GM12878 (cell line): Measurements from ENCODE around the gene CCDC8. TPM values are rescaled to one million over a fixed set of nuclear protein-coding genes. Genes with fewer than 3 reads are reported as not detected.

Source experiments
- ATAC-seq: fragments of 200-7000 bp; cut with Tn5 transposase; 3 replicates; pipeline ENCODE4 v1.9.1; 2020; ENCODE audit warnings: mild to moderate bottlenecking, moderate library complexity
- BruUV-seq: library from RNA; stranded (reverse); fragments of 400-500 nt; replicated peaks from 2 replicates; lab custom pipeline; 2021; lab: Mats Ljungman, UMichigan
- CTCF ChIA-PET: fragments of 300-600 bp; sonication (Branson Sonifier 250); formaldehyde crosslinking; extraction: SDS; loops from one replicate; lab custom pipeline; 2021; ENCODE audit warnings: inconsistent platforms; lab: Yijun Ruan, JAX
- POLR2A ChIA-PET: fragments of 350-600 bp; formaldehyde crosslinking; extraction: SDS; loops from one replicate; lab custom pipeline; 2021; ENCODE audit warnings: inconsistent platforms; lab: Charles Lee
- RAD21 ChIA-PET: fragments of 300-600 bp; sonication (Branson Sonifier 250); formaldehyde crosslinking; loops from one replicate; lab custom pipeline; 2023; ENCODE audit warnings: antibody characterized with exemption; ENCODE audit not compliant: unreplicated experiment; lab: Charles Lee
- SMC1A ChIA-PET: fragments of 300-600 bp; sonication (Branson Sonifier 250); formaldehyde crosslinking; loops from one replicate; lab custom pipeline; 2023; ENCODE audit not compliant: unreplicated experiment, uncharacterized antibody; lab: Charles Lee
- DNase-seq: peaks from one replicate; pipeline ENCODE4 v3.0.0-alpha.2; 2011; ENCODE audit warnings: low read depth, low spot score
- FAIRE-seq: peaks from 3 replicates; lab custom pipeline; 2011; peaks lifted over from hg19 to GRCh38; lab: Jason Lieb, UNC
- H2AFZ ChIP-seq: 2 replicates; pipeline ENCODE4 v1.6.0; 2011; ENCODE audit warnings: low read depth, low read length, control low read depth; ENCODE audit not compliant: control insufficient read depth
- H3K27ac ChIP-seq: 2 replicates; pipeline ENCODE4 v1.5.1; 2011; ENCODE audit warnings: control low read depth; ENCODE audit not compliant: control insufficient read depth, insufficient read depth
- H3K27me3 ChIP-seq, 2 experiments: replicated peaks in 1 of 2; 2 replicates each; pipeline versions ENCODE4 v1.6.0 to v1.6.1; 2011; ENCODE audit warnings: low read length in 1 of 2; ENCODE audit not compliant: control insufficient read depth in 2 of 2, insufficient read depth in 2 of 2
- H3K36me3 ChIP-seq, 2 experiments: 2 replicates each; pipeline ENCODE4 v1.5.1; 2011; ENCODE audit warnings: low read length in 1 of 2; ENCODE audit not compliant: control insufficient read depth in 2 of 2, insufficient read depth in 2 of 2
- H3K4me1 ChIP-seq: 2 replicates; pipeline ENCODE4 v1.6.1; 2011; ENCODE audit warnings: mild to moderate bottlenecking, low read length, moderate library complexity, mixed read lengths; ENCODE audit not compliant: control insufficient read depth, insufficient read depth
- H3K4me2 ChIP-seq: 2 replicates; pipeline ENCODE4 v1.6.0; 2011; ENCODE audit warnings: control low read depth; ENCODE audit not compliant: control insufficient read depth, insufficient read depth
- H3K4me3 ChIP-seq: fragments of 200-600 bp; sonication (generic); 2 replicates; pipeline ENCODE4 v1.5.1; 2016
- H3K79me2 ChIP-seq: 2 replicates; pipeline ENCODE4 v1.6.0; 2011; ENCODE audit warnings: low read length; ENCODE audit not compliant: control insufficient read depth, insufficient read depth
- H3K9ac ChIP-seq: 2 replicates; pipeline ENCODE4 v1.8.0; 2011; ENCODE audit warnings: low read length, control low read depth, mixed read lengths; ENCODE audit not compliant: control insufficient read depth, insufficient read depth
- H3K9me3 ChIP-seq: replicated peaks from 3 replicates; pipeline ENCODE4 v1.5.1; 2011; ENCODE audit warnings: mild to moderate bottlenecking, low read length; ENCODE audit not compliant: control insufficient read depth, insufficient read depth
- H4K20me1 ChIP-seq: 2 replicates; pipeline ENCODE4 v1.6.0; 2011; ENCODE audit not compliant: control insufficient read depth, insufficient read depth
- CEBPZ ChIP-seq: fragments of 150-350 bp; IDR thresholded peaks from 2 replicates; pipeline ENCODE4 v1.6.1; 2016; ENCODE audit warnings: low read depth, low read length
- EGR1 ChIP-seq, 2 experiments: IDR thresholded peaks; 1 replicate in 1 of 2; 2 replicates in 1 of 2; pipeline ENCODE4 v1.6.1; 2011 to 2012; ENCODE audit warnings: low read depth in 2 of 2, low read length in 2 of 2, borderline replicate concordance in 1 of 2, mild to moderate bottlenecking in 1 of 2, moderate library complexity in 1 of 2
- IRF4 ChIP-seq: IDR thresholded peaks from 2 replicates; pipeline ENCODE4 v1.6.1; 2011; ENCODE audit warnings: low read depth, low read length
- YBX1 ChIP-seq: fragments of 450-650 bp; IDR thresholded peaks from 2 replicates; pipeline ENCODE4 v1.6.1; 2016; ENCODE audit warnings: antibody characterized with exemption
- ZBTB33 ChIP-seq: fragments of 450-650 bp; IDR thresholded peaks from 2 replicates; pipeline ENCODE4 v1.6.1; 2017; ENCODE audit warnings: mild to moderate bottlenecking
- WGBS: methylation state at CpG from one replicate; pipeline ENCODE4 v1.1.6; 2016; ENCODE audit warnings: low lambda C conversion rate; ENCODE audit not compliant: insufficient replicate concordance, insufficient coverage; ENCODE audit errors: missing lambda C conversion rate; 5-methylcytosine and 5-hydroxymethylcytosine counted together
- in situ Hi-C: fragments of 300-500 bp; cut with MboI; formaldehyde crosslinking; loops from 9 replicates; pipeline ENCODE4 v1.14.3; 2018; ENCODE audit warnings: mixed read lengths
- intact Hi-C: fragments of 100-400 bp; cut with micrococcal nuclease; formaldehyde crosslinking; loops from one replicate; pipeline ENCODE4 v1.14.2; 2022; ENCODE audit not compliant: unreplicated experiment
- polyA plus RNA-seq, 11 experiments: library from polyadenylated mRNA; depleted of rRNA in 4 of 11; unstranded in 6 of 11; stranded (reverse) in 5 of 11; fragments of >200 nt; fragmentation: Nextera tagmentation in 4 of 11; fragmentation: Illumina TruSeq in 1 of 11; extraction: Ambion mirVana in 4 of 11; extraction: Trizol in 1 of 11; gene quantifications; 1 replicate in 1 of 11; 2 replicates in 10 of 11; pipeline versions ENCODE4 v1.2.1 to v1.2.3, GENCODE V29; 2011 to 2016; ENCODE audit warnings: inconsistent platforms in 2 of 11, missing spikeins in 2 of 11, low read depth in 1 of 11
- total RNA-seq, 4 experiments: library from RNA; depleted of rRNA in 3 of 4; stranded (reverse); fragments of >200 nt in 3 of 4; fragmentation: Illumina TruSeq in 1 of 4; extraction: Trizol in 1 of 4; gene quantifications; 2 replicates each; pipeline versions ENCODE4 v1.2.1 to v1.2.3, GENCODE V29; 2013 to 2021
- TF ChIP-seq, protein P1 (sequence below): IDR thresholded peaks from 2 replicates; pipeline ENCODE4 v1.6.1; 2012; ENCODE audit warnings: mild to moderate bottlenecking, low read depth, low read length

CCDC8 gene
- total and polyA plus RNA-seq, 10 of the 15 experiments (the other 5 are each of a cell fraction or from before 2014, with no cell fraction given): under 0.01 to 0.15 (median 0.05) TPM; not detected in 5

- no peak overlapping the region for H3K27ac ChIP-seq
- RAD21 ChIA-PET: no interaction called here
- no peaks in the 10 kb centered on the region for H4K20me1 ChIP-seq
- H3K27me3 ChIP-seq: no peaks in the 10 kb centered on the region
- no peaks in the 10 kb centered on the region for H3K4me1 ChIP-seq
- no peaks in the 10 kb centered on the region for H3K9me3 ChIP-seq
- H3K36me3 ChIP-seq: no peaks in the 10 kb centered on the region
- H3K79me2 ChIP-seq: no peaks in the 10 kb centered on the region
- no peak for DNase-seq
- TF ChIP-seq IRF4 (no peak), YBX1 (no peak), ZBTB33 (no peak), CEBPZ (no peak), EGR1 (IDR thresholded peaks at IDR 0.05; ENCODE audit: borderline replicate concordance in 1 of 2, low read depth in 2 of 2, low read length in 2 of 2) (no peak)
- TF ChIP-seq, protein P1, sequence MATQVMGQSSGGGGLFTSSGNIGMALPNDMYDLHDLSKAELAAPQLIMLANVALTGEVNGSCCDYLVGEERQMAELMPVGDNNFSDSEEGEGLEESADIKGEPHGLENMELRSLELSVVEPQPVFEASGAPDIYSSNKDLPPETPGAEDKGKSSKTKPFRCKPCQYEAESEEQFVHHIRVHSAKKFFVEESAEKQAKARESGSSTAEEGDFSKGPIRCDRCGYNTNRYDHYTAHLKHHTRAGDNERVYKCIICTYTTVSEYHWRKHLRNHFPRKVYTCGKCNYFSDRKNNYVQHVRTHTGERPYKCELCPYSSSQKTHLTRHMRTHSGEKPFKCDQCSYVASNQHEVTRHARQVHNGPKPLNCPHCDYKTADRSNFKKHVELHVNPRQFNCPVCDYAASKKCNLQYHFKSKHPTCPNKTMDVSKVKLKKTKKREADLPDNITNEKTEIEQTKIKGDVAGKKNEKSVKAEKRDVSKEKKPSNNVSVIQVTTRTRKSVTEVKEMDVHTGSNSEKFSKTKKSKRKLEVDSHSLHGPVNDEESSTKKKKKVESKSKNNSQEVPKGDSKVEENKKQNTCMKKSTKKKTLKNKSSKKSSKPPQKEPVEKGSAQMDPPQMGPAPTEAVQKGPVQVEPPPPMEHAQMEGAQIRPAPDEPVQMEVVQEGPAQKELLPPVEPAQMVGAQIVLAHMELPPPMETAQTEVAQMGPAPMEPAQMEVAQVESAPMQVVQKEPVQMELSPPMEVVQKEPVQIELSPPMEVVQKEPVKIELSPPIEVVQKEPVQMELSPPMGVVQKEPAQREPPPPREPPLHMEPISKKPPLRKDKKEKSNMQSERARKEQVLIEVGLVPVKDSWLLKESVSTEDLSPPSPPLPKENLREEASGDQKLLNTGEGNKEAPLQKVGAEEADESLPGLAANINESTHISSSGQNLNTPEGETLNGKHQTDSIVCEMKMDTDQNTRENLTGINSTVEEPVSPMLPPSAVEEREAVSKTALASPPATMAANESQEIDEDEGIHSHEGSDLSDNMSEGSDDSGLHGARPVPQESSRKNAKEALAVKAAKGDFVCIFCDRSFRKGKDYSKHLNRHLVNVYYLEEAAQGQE: no peak
- TF ChIP-seq, all 136 proteins: peak for 0
- ATAC-seq (no peak), FAIRE-seq (no peak)
- 31% methylated on average over 8 of the region's 8 CpGs for WGBS
- ChIA-PET POLR2A (no interaction called here), CTCF (no interaction called here), SMC1A (no interaction called here)
- Histone ChIP-seq H3K4me2 (no peak overlapping the region), H3K9ac (no peak overlapping the region), H2AFZ (no peak overlapping the region), H3K4me3 (no peak overlapping the region)
- in situ Hi-C loops (no loop called here), intact Hi-C loops (no loop called here)
- BruUV-seq: no TSS peak
These were observed 29.6 kb upstream of the CCDC8 start for GRCh38 chr19:46442808-46443450.
